K562 (cell line): Measurements from ENCODE around the gene PPP1R16B. TPM values are rescaled to one million over a fixed set of nuclear protein-coding genes. Genes with fewer than 3 reads are reported as not detected.

Source experiments
- ETV6 ChIP-seq, 3 experiments: fragments of 150-350 bp in 1 of 3; sonication (generic) in 1 of 3; formaldehyde crosslinking in 1 of 3; IDR thresholded peaks; 2 replicates each; pipeline versions ENCODE4 v1.6.1 to v1.8.0; 2014 to 2022; ENCODE audit warnings: borderline replicate concordance in 2 of 3, low read depth in 2 of 3, antibody characterized with exemption in 1 of 3, low read length in 1 of 3, mild to moderate bottlenecking in 1 of 3, missing genetic modification reagents in 1 of 3
- GATAD2A ChIP-seq: fragments of 450-650 bp; IDR thresholded peaks from 2 replicates; pipeline ENCODE4 v1.6.1; 2017
- ILK ChIP-seq: fragments of 450-650 bp; IDR thresholded peaks from 2 replicates; pipeline ENCODE4 v1.6.1; 2016; ENCODE audit warnings: missing genetic modification characterization, low read depth, mild to moderate bottlenecking, missing compliant biosample characterization, moderate library complexity, borderline replicate concordance
- KDM4B ChIP-seq, 2 experiments: fragments of 450-650 bp in 1 of 2; sonication (generic) in 1 of 2; IDR thresholded peaks; 2 replicates each; pipeline ENCODE4 v1.6.1; 2016 to 2017; ENCODE audit warnings: borderline replicate concordance in 2 of 2, antibody characterized with exemption in 1 of 2, low read depth in 1 of 2, mild to moderate bottlenecking in 1 of 2
- MCM7 ChIP-seq, 2 experiments: fragments of 450-650 bp; IDR thresholded peaks; 2 replicates each; pipeline ENCODE4 v1.6.1; 2016 to 2018
- NCOR1 ChIP-seq: fragments of 450-650 bp; IDR thresholded peaks from 2 replicates; pipeline ENCODE4 v1.6.1; 2016; ENCODE audit warnings: mild to moderate bottlenecking, moderate library complexity
- PATZ1 ChIP-seq: fragments of 250-450 bp; sonication (Bioruptor Pico); IDR thresholded peaks from 2 replicates; pipeline ENCODE4 v1.5.0; 2020; ENCODE audit warnings: mild to moderate bottlenecking, borderline replicate concordance
- PRDM10 ChIP-seq: fragments of 450-650 bp; IDR thresholded peaks from 2 replicates; pipeline ENCODE4 v1.6.1; 2018; ENCODE audit not compliant: partially characterized antibody
- SMARCA4 ChIP-seq: fragments of 450-650 bp; IDR thresholded peaks from 2 replicates; pipeline ENCODE4 v1.6.1; 2016
- TAF1 ChIP-seq: IDR thresholded peaks from 2 replicates; pipeline ENCODE4 v1.6.1; 2011; ENCODE audit warnings: mild to moderate bottlenecking, low read length, moderate library complexity; ENCODE audit not compliant: insufficient read depth, control insufficient read depth, severe bottlenecking; ENCODE audit errors: extremely low read depth
- TSC22D4 ChIP-seq: fragments of 450-650 bp; IDR thresholded peaks from 2 replicates; pipeline ENCODE4 v1.6.1; 2016; ENCODE audit warnings: missing genetic modification characterization, missing biosample characterization, control low read depth
- ZBTB49 ChIP-seq: sonication (generic); formaldehyde crosslinking; IDR thresholded peaks from 2 replicates; pipeline ENCODE4 v1.8.0; 2022; ENCODE audit warnings: missing genetic modification reagents, mild to moderate bottlenecking, borderline replicate concordance
- ZBTB9 ChIP-seq: fragments of 450-650 bp; formaldehyde crosslinking; IDR thresholded peaks from 2 replicates; pipeline ENCODE4 v1.4.0; 2020; ENCODE audit warnings: mild to moderate bottlenecking, moderate library complexity
- ZFP36 ChIP-seq: fragments of 150-350 bp; IDR thresholded peaks from 2 replicates; pipeline ENCODE4 v1.6.1; 2018; ENCODE audit warnings: low read length, low read depth; ENCODE audit not compliant: partially characterized antibody
- ZNF311 ChIP-seq: fragments of 250-450 bp; sonication (Bioruptor Pico); IDR thresholded peaks from 2 replicates; pipeline ENCODE4 v1.4.0; 2020; ENCODE audit warnings: mild to moderate bottlenecking, moderate library complexity
- ZNF347 ChIP-seq: fragments of 450-650 bp; formaldehyde crosslinking; IDR thresholded peaks from 2 replicates; pipeline ENCODE4 v1.4.0; 2020; ENCODE audit warnings: low read depth, mild to moderate bottlenecking, moderate library complexity
- ZNF589 ChIP-seq: fragments of 200-800 bp; sonication (Bioruptor generic); IDR thresholded peaks from 2 replicates; pipeline ENCODE4 v1.6.1; 2016; ENCODE audit warnings: low read depth, missing genetic modification characterization, missing compliant biosample characterization
- ZNF668 ChIP-seq: fragments of 250-450 bp; sonication (Bioruptor Pico); IDR thresholded peaks from 2 replicates; pipeline ENCODE4 v1.8.0; 2022; ENCODE audit warnings: mild to moderate bottlenecking, inconsistent platforms
- ZNF780A ChIP-seq: fragments of 250-450 bp; sonication (Bioruptor Pico); IDR thresholded peaks from 2 replicates; pipeline ENCODE4 v1.5.0; 2021; ENCODE audit warnings: mild to moderate bottlenecking
- polyA plus RNA-seq, 8 experiments: library from polyadenylated mRNA; depleted of rRNA in 4 of 8; stranded (reverse) in 5 of 8; unstranded in 3 of 8; fragments of >200 nt; fragmentation: Nextera tagmentation in 2 of 8; fragmentation: Illumina TruSeq in 1 of 8; extraction: Ambion mirVana in 2 of 8; extraction: Trizol in 1 of 8; gene quantifications; 2 replicates each; pipeline versions ENCODE4 v1.2.1 to v1.2.3, GENCODE V29; 2011 to 2014; ENCODE audit warnings: inconsistent platforms in 1 of 8, missing spikeins in 1 of 8
- total RNA-seq, 7 experiments: library from RNA; depleted of rRNA in 6 of 7; stranded (reverse); fragments of >200 nt in 6 of 7; fragmentation: Illumina TruSeq in 2 of 7; extraction: Trizol in 2 of 7; gene quantifications; 2 replicates each; pipeline versions ENCODE4 v1.2.1 to v1.2.3, GENCODE V29; 2011 to 2021; ENCODE audit warnings: low replicate concordance in 1 of 7

PPP1R16B gene
- total and polyA plus RNA-seq, 9 of the 15 experiments (the other 6 are each of a cell fraction or from before 2014, with no cell fraction given) = 1.5 to 11.5 (median 6.8) TPM

- peak; percentile 70; the same call in 1 of the 2 replicates for TF ChIP-seq ZBTB9
- TF ChIP-seq ZNF311 = peak; percentile 73
- TF ChIP-seq ZNF589 (CRISPR knock-in tag) = peak; percentile 78; the same call in 1 of the 2 replicates
- no peak for TF ChIP-seq TSC22D4
- TF ChIP-seq PRDM10 = no peak
- TF ChIP-seq ZNF668 = peak; percentile 56; the same call in 1 of the 2 replicates
- peak; percentile 71 for TF ChIP-seq TAF1
- TF ChIP-seq MCM7 (IDR thresholded peaks at IDR 0.05) = no peak
- TF ChIP-seq ZNF347 (CRISPR knock-in tag) = no peak
- no peak for TF ChIP-seq ZBTB49 (CRISPR knock-in tag)
- TF ChIP-seq ZFP36 = no peak
- TF ChIP-seq ETV6 (IDR thresholded peaks at IDR 0.05; ENCODE audit: borderline replicate concordance in 1 of 2, low read depth in 2 of 2, low read length in 1 of 2) = 0 out of 4 replicates have a peak, but pooled peaks of 1 of the 2 experiments have one; percentile 66
- no peak for TF ChIP-seq ETV6 (CRISPR knock-in tag; IDR thresholded peaks at IDR 0.05; ENCODE audit: borderline replicate concordance)
- peak; percentile 99 for TF ChIP-seq NCOR1
- no peak for TF ChIP-seq PATZ1
- no peak for TF ChIP-seq ILK (tag)
- TF ChIP-seq SMARCA4 = peak; percentile 98
- no peak; the same call in 1 of the 2 replicates for TF ChIP-seq GATAD2A
- no peak for TF ChIP-seq KDM4B (IDR thresholded peaks at IDR 0.05; ENCODE audit: borderline replicate concordance in 2 of 2, low read depth in 1 of 2)
- no peak for TF ChIP-seq ZNF780A
Measured at GRCh38 chr20:38947931-38948362, 142.4 kb downstream of the PPP1R16B start (continued).
